Ovary (tissue), 9 donors: ENCODE measurements around the gene ABHD8. TPM values are rescaled to one million over a fixed set of nuclear protein-coding genes. Genes with fewer than 3 reads are reported as not detected.

Source experiments
- DNase-seq, 5 donors: peaks; one replicate each; pipeline ENCODE4 v3.0.0-alpha.2; 2019 to 2020
- H3K27ac ChIP-seq, 2 donors: fragments of 200-600 bp; one replicate each; pipeline versions ENCODE4 v1.5.1 to v1.8.0; 2019 to 2022
- H3K27me3 ChIP-seq: fragments of 200-600 bp; one replicate; pipeline ENCODE4 v1.8.0; 2022
- H3K36me3 ChIP-seq: fragments of 200-600 bp; sonication (generic); one replicate; pipeline ENCODE4 v1.5.1; 2019
- H3K4me1 ChIP-seq: one replicate; pipeline ENCODE4 v1.8.1; 2013; ENCODE audit warnings: mild to moderate bottlenecking, moderate library complexity; ENCODE audit not compliant: insufficient read depth
- H3K4me3 ChIP-seq: fragments of 200-600 bp; sonication (generic); one replicate; pipeline ENCODE4 v1.5.1; 2017
- H3K9me3 ChIP-seq, 2 donors: fragments of 200-600 bp in 1 of 2; sonication (generic) in 1 of 2; one replicate each; pipeline versions ENCODE4 v1.5.1 to v1.8.1; 2013 to 2019; ENCODE audit warnings: mild to moderate bottlenecking in 1 of 2, moderate library complexity in 1 of 2
- EP300 ChIP-seq: sonication (generic); formaldehyde crosslinking; IDR thresholded peaks from one replicate; pipeline ENCODE4 v1.6.1; 2017; ENCODE audit warnings: antibody characterized with exemption
- POLR2A ChIP-seq: fragments of 450-650 bp; IDR thresholded peaks from one replicate; pipeline ENCODE4 v1.6.1; 2017; ENCODE audit warnings: antibody characterized with exemption, mild to moderate bottlenecking, moderate library complexity
- WGBS, 3 donors: extraction: QIAGEN DNeasy Blood & Tissue Kit in 1 of 3; methylation state at CpG; one replicate each; pipeline versions ENCODE4 v1.1.5 to v1.1.7; 2013 to 2017; 5-methylcytosine and 5-hydroxymethylcytosine counted together
- intact Hi-C, 4 donors: fragments of 100-400 bp; cut with DNase I; formaldehyde crosslinking; loops; one replicate each; pipeline versions ENCODE4 v1.11.0 to v1.15.1; 2022 to 2023
- polyA plus RNA-seq, 2 donors: library from polyadenylated mRNA; stranded (reverse); fragments of 200-250 nt in 1 of 2; fragments of 350-450 nt in 1 of 2; fragmentation: Illumina TruSeq in 1 of 2; extraction: RNeasy Lipid Tissue Mini Kit (QIAGEN cat#74804) in 1 of 2; gene quantifications; one replicate each; pipeline ENCODE4 v1.2.3, GENCODE V29; 2013 to 2014
- total RNA-seq, 7 donors: library from RNA; depleted of rRNA in 2 of 7; stranded (reverse); fragments of >200 nt in 2 of 7; fragmentation: NEBNext Ultra II Directional in 3 of 7; extraction: Animal tissue kit (Norgen Biotek cat#: 25700) in 3 of 7; gene quantifications; one replicate each; pipeline versions ENCODE4 v1.1.0 to v1.2.4, GENCODE V29; 2016 to 2023
- TF ChIP-seq, protein P1 (sequence below), 3 donors: fragments of 450-650 bp in 2 of 3; fragments of 200-600 bp in 1 of 3; IDR thresholded peaks; one replicate each; pipeline versions ENCODE4 v1.5.1 to v1.8.0; 2016 to 2022; ENCODE audit warnings: antibody characterized with exemption in 3 of 3, mild to moderate bottlenecking in 1 of 3
- donor health status: DM: no; HTN: no; CAD: no; lungs with moderate emphysema.
- donor health status: DM: no; HTN: no; CAD: no.
- donor health status: Bipolar disorder and iron deficiency.
- donor health status: DM: yes; HTN: yes; CAD: no.
- donor health status: DM: no; HTN: no; CAD: no.
- donor health status: DM: yes; HTN: yes; CAD: no.

ABHD8 gene
- total and polyA plus RNA-seq, 9 donors, result 0.55 to 25.1 (median 15.3) TPM

DNA sequence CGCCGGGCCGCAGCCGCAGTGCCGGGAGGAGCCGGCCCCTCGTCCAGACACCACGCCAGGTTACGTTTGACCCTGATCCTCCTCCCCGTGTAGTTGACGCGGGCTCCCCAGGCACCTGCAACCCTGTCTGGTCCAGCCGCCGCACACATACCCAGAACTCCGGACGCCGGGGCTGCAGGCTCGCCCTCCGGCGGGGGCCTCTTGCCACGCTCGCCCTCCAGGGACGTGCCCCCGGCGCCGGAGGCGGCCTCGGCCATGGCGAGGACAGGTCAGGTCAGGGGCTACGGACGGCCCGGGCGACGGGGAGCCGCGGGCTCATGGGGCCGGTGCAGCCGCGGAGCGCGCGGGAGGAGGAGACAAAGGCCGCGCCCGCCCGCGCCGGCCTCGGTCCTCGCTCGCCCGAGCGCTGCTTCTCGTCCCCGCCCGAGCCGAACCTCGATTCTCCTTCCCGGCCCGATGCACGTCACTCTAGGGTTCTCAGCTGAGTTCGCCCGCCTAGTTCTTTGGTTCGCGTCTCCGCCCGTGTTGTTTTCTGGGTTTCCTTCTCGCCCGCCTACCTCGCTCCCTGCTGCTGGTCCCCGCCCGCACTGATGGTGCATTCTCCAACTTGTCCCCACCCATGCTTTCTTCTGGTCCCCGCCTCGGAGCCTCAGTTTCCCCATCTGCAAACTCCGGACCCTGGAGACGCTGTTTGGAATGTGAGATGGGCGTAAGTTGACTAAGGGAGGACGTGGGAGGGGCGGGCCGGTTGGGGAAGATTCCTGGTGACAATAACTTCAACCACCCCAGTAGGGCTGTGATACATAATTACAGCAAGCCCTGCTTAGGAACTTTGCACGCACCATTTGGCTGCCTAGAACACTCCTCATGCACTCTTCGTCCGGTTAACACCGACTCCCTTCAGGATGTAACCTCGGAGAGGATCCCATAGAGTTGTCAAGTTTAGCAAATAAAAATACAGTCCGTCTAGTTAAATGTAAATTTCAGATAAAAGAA lies 31.5 kb upstream of the ABHD8 start, which contains the start of gene ANO8:
TSS of gene ANO8 (minus strand) at position 442 of the 996 bp plus-strand sequence. CDS start at position 257, 185 bp downstream.
- peak within 1 kb of the TSS; percentile 63 for H3K4me3 ChIP-seq
- intact Hi-C loops, result no loop called here
- H3K9me3 ChIP-seq, result no peaks in the 10 kb centered on the region
- no peak for TF ChIP-seq EP300
- TF ChIP-seq, protein P1, sequence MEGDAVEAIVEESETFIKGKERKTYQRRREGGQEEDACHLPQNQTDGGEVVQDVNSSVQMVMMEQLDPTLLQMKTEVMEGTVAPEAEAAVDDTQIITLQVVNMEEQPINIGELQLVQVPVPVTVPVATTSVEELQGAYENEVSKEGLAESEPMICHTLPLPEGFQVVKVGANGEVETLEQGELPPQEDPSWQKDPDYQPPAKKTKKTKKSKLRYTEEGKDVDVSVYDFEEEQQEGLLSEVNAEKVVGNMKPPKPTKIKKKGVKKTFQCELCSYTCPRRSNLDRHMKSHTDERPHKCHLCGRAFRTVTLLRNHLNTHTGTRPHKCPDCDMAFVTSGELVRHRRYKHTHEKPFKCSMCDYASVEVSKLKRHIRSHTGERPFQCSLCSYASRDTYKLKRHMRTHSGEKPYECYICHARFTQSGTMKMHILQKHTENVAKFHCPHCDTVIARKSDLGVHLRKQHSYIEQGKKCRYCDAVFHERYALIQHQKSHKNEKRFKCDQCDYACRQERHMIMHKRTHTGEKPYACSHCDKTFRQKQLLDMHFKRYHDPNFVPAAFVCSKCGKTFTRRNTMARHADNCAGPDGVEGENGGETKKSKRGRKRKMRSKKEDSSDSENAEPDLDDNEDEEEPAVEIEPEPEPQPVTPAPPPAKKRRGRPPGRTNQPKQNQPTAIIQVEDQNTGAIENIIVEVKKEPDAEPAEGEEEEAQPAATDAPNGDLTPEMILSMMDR (IDR thresholded peaks at IDR 0.05), result peak in 1 of 3 donors; percentile 15
- H3K27me3 ChIP-seq, result no peaks in the 10 kb centered on the region
- no peaks in the 10 kb centered on the region for H3K36me3 ChIP-seq
- 1 to 2% (median 1%) methylated on average over 56 to 86 of the region's 86 CpGs for WGBS, 3 donors
- peaks cover 8% of the 10 kb centered on the region for H3K4me1 ChIP-seq
- DNase-seq, result peak; percentile 91 to 95 (median 93)
- no peak within 1 kb of the TSS for H3K27ac ChIP-seq

DNA sequence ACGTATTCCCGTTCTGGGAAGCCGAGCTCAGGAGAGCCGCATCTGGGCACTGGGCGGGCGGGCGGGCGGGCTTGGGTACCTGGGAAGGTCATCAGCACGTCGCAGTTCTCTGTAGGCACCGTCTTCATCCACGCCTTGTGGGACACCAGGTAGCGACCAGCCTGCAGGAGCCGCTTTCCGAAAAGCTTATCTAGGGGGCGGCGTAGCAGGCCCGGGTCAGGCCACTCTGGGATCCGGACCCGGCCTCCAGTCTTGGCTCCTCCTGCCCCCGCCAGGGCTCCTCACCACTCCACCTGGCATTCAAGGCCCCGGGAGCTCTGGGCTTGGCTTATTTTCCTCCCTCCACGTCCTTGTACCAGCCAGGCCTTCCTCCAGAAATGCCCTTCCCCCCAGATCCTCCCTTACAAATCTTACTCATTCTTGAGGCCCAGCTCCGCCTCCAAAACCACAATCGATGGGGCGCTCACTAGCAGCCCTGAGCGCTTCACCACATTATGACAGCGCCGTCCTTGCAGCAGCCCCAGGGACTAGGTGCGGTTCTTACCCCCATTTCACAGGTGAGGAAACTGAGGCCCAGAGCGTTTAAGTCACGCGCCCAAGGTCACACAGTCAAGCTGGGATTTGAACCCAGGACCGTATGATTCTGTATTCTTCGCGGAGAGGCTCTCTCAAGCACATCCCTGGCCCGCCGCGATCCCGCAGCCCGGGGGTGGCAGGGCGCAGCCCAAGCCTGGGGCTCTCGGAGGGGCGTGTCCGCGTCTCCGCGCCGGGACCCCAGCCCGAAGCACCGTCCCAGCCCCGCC lies 30.6 kb upstream of the ABHD8 start:
- no peak for TF ChIP-seq EP300
- TF ChIP-seq, protein P1 (IDR thresholded peaks at IDR 0.05), result no peak
- TF ChIP-seq POLR2A, result no peak
- no peak for DNase-seq
- H3K9me3 ChIP-seq, result no peaks in the 10 kb centered on the region
- no peak overlapping the region for H3K27ac ChIP-seq
- no peaks in the 10 kb centered on the region for H3K27me3 ChIP-seq
- peak overlapping the region; percentile 63 for H3K4me3 ChIP-seq
- 37 to 52% (median 48%) methylated on average over 38 to 52 of the region's 52 CpGs for WGBS, 3 donors
- intact Hi-C loops, result no loop called here
- no peaks in the 10 kb centered on the region for H3K36me3 ChIP-seq
- peaks cover 11% of the 10 kb centered on the region for H3K4me1 ChIP-seq

DNA sequence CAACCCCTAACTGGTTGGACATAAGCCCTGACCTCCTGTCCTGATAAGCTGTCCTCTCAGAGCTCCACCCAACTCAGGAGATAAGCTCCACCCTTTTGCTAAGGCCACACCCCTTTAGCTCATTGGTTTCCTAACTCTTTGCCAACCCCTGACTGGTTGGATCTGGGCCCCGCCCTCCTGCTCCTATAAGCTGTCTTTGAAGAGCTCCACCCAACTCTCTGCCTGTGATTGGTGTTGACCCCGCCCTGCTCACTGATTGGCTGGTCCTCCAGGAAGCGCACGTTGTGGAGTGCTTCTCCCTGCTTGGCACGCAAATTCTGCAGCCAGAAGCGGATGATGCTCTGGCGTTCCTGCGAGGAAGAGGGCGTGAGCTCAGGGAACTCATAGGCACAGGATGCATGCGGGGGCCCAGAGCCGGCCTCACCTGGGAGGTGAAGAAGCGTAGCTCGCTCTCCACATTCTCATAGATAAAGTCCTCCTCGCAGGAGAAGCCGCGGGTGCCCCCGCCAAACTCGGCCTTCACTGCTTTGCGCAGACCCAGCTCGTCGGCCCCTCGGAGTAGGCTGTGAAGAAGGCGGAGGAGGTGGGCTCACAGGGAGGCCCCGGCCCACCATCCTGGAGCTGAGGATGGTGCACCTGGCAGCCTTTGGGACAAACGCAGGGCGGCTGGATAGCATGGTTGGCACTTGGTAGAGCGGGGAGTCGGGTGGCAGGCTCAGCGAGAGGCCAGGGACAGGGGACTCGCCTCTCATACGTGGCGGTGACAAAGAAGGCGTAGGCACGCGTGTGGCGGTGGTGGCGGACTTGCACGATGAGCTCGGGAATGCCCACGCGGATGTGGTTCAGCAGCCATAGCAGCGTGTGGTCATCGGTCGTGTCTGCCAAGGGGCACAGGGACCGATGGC lies 29.7 kb upstream of the ABHD8 start:
- TF ChIP-seq, protein P1 (IDR thresholded peaks at IDR 0.05), result no peak
- TF ChIP-seq POLR2A, result no peak
- TF ChIP-seq EP300, result no peak
- Histone ChIP-seq H3K27ac (no peak overlapping the region), H3K4me1 (peaks cover 7% of the 10 kb centered on the region), H3K27me3 (no peaks in the 10 kb centered on the region), H3K36me3 (no peaks in the 10 kb centered on the region), H3K9me3 (no peaks in the 10 kb centered on the region), H3K4me3 (no peak overlapping the region)
- intact Hi-C loops, result no loop called here
- WGBS, 3 donors, result 93 to 94% (median 93%) methylated on average over 45 of the region's 45 CpGs
- DNase-seq, result no peak

DNA sequence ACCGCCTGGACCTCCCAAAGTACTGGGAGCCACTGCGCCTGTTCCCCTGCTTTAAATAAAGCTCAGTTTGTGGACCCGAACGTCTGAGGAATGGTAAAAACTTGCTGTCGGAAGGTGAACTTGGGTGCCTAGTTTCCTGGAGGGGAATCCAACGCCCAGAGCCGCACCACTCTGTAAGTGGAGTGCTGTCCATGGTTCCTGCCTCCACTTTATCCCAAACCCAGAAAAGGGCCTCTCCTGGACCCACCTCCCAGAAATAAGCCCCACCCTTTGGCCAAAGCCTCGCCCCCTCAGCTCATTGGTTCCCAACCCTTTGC lies 29.1 kb upstream of the ABHD8 start:
- H3K27ac ChIP-seq, result no peak overlapping the region
- TF ChIP-seq EP300 (no peak), POLR2A (no peak)
- TF ChIP-seq, protein P1 (IDR thresholded peaks at IDR 0.05), result no peak
- no peaks in the 10 kb centered on the region for H3K27me3 ChIP-seq
- 87 to 88% (median 87%) methylated on average over 8 of the region's 8 CpGs for WGBS, 3 donors
- intact Hi-C loops, result no loop called here
- H3K9me3 ChIP-seq, result no peaks in the 10 kb centered on the region
- no peaks in the 10 kb centered on the region for H3K36me3 ChIP-seq
- H3K4me3 ChIP-seq, result no peak overlapping the region
- DNase-seq, result no peak
- H3K4me1 ChIP-seq, result peaks cover 7% of the 10 kb centered on the region
